Neural cell (in vitro differentiated cells): ENCODE data around the gene LPCAT1. TPM values are rescaled to one million over a fixed set of nuclear protein-coding genes. Genes with fewer than 3 reads are reported as not detected.

Source experiments
- H2AFZ ChIP-seq: fragments of 200-600, 300-800 bp; sonication (generic), shearing (Covaris generic); 2 replicates; pipeline ENCODE4 v1.6.0; 2014; ENCODE audit warnings: low read depth, mild to moderate bottlenecking, antibody characterized with exemption, low read length, moderate library complexity
- H3F3A ChIP-seq: fragments of 200-600 bp; shearing (Covaris generic); 2 replicates; pipeline ENCODE4 v1.6.1; 2016; ENCODE audit warnings: mild to moderate bottlenecking, moderate library complexity, mixed read lengths, antibody characterized with exemption, low read length; ENCODE audit not compliant: insufficient read depth, poor library complexity, severe bottlenecking
- H3K27ac ChIP-seq: fragments of 200-600, 300-800 bp; sonication (generic), shearing (Covaris generic); 2 replicates; pipeline ENCODE4 v1.5.1; 2014; ENCODE audit warnings: mild to moderate bottlenecking, low read length, moderate library complexity
- H3K27me3 ChIP-seq: fragments of 300-800, 200-600 bp; sonication (generic), shearing (Covaris generic); 2 replicates; pipeline ENCODE4 v1.6.0; 2014; ENCODE audit warnings: mild to moderate bottlenecking, low read depth, low read length, moderate library complexity; ENCODE audit not compliant: insufficient read depth
- H3K36me3 ChIP-seq: fragments of 300-800, 200-600 bp; sonication (generic), shearing (Covaris generic); 2 replicates; pipeline ENCODE4 v1.5.1; 2014; ENCODE audit warnings: mild to moderate bottlenecking, antibody characterized with exemption, low read length, moderate library complexity; ENCODE audit not compliant: insufficient read depth
- H3K4me2 ChIP-seq: fragments of 300-800, 200-600 bp; sonication (generic), shearing (Covaris generic); 2 replicates; pipeline ENCODE4 v1.6.0; 2014; ENCODE audit warnings: mild to moderate bottlenecking, low read length
- H3K4me3 ChIP-seq: fragments of 300-800, 200-600 bp; sonication (generic), shearing (Covaris generic); 2 replicates; pipeline ENCODE4 v1.5.1; 2014; ENCODE audit warnings: mild to moderate bottlenecking, low read length, moderate library complexity
- H3K79me2 ChIP-seq: fragments of 200-600 bp; shearing (Covaris generic); replicated peaks from 2 replicates; pipeline ENCODE4 v1.6.0; 2014; ENCODE audit warnings: mild to moderate bottlenecking, low read length, moderate library complexity; ENCODE audit not compliant: insufficient read depth
- H3K9ac ChIP-seq: fragments of 300-800, 200-600 bp; sonication (generic), shearing (Covaris generic); 2 replicates; pipeline ENCODE4 v1.6.1; 2016; ENCODE audit warnings: mild to moderate bottlenecking, low read length, mixed read lengths
- H3K9me2 ChIP-seq: fragments of 200-600 bp; shearing (Covaris generic); 2 replicates; pipeline ENCODE4 v1.6.1; 2016; ENCODE audit warnings: mild to moderate bottlenecking, low read length, mixed read lengths; ENCODE audit not compliant: insufficient read depth
- H3K9me3 ChIP-seq: fragments of 200-600, 300-800 bp; sonication (generic), shearing (Covaris generic); 2 replicates; pipeline ENCODE4 v1.6.1; 2016; ENCODE audit warnings: mild to moderate bottlenecking, mixed run types, low read length, moderate library complexity, mixed read lengths
- H4K20me1 ChIP-seq: fragments of 200-600 bp; shearing (Covaris generic); 2 replicates; pipeline ENCODE4 v1.6.1; 2016; ENCODE audit warnings: mild to moderate bottlenecking, mixed run types; ENCODE audit not compliant: insufficient read depth
- CTCF ChIP-seq: fragments of 450-650 bp; IDR thresholded peaks from 2 replicates; pipeline ENCODE4 v1.5.1; 2014; ENCODE audit warnings: antibody characterized with exemption, mild to moderate bottlenecking, moderate library complexity; ENCODE audit not compliant: poor library complexity, severe bottlenecking
- EP300 ChIP-seq: fragments of 450-650 bp; conservative IDR thresholded peaks from 2 replicates; pipeline ENCODE4 v1.6.1; 2014; ENCODE audit warnings: antibody characterized with exemption, mild to moderate bottlenecking, moderate library complexity; ENCODE audit not compliant: poor library complexity, severe bottlenecking
- EZH2 ChIP-seq: fragments of 200-600, 300-800 bp; shearing (Covaris generic), sonication (generic); IDR thresholded peaks from 2 replicates; pipeline ENCODE4 v1.6.1; 2014; ENCODE audit warnings: antibody characterized with exemption, low read length, borderline replicate concordance, mild to moderate bottlenecking; ENCODE audit not compliant: insufficient read depth, poor library complexity, severe bottlenecking
- MXI1 ChIP-seq: fragments of 450-650 bp; conservative IDR thresholded peaks from 2 replicates; pipeline ENCODE4 v1.6.1; 2014; ENCODE audit warnings: antibody characterized with exemption, mild to moderate bottlenecking; ENCODE audit not compliant: poor library complexity, severe bottlenecking
- POLR2AphosphoS5 ChIP-seq: IDR thresholded peaks from 2 replicates; pipeline ENCODE4 v1.6.1; 2012
- RAD21 ChIP-seq: fragments of 450-650 bp; conservative IDR thresholded peaks from 2 replicates; pipeline ENCODE4 v1.6.1; 2014; ENCODE audit warnings: antibody characterized with exemption, mild to moderate bottlenecking, moderate library complexity
- REST ChIP-seq: IDR thresholded peaks from 2 replicates; pipeline ENCODE4 v1.6.1; 2012; ENCODE audit warnings: borderline replicate concordance
- polyA plus RNA-seq: library from polyadenylated mRNA; depleted of rRNA; stranded (reverse); fragments of >200 nt; gene quantifications from 2 replicates; pipeline ENCODE4 v1.2.3, GENCODE V29; 2014

LPCAT1 gene
- polyA plus RNA-seq, 1 donor from 2014 or later, result 61.8 TPM

- H3K27me3 ChIP-seq, result peaks cover 62% of the 10 kb centered on the region
- no peak overlapping the region for H3K4me2 ChIP-seq
- no peaks in the 10 kb centered on the region for H3K36me3 ChIP-seq
- H3F3A ChIP-seq, result no peaks in the 10 kb centered on the region
- H3K9me3 ChIP-seq, result no peaks in the 10 kb centered on the region
- H3K79me2 ChIP-seq, result no peaks in the 10 kb centered on the region
- no peaks in the 10 kb centered on the region for H3K9me2 ChIP-seq
- H3K9ac ChIP-seq, result no peak overlapping the region
- H2AFZ ChIP-seq, result no peak overlapping the region
- no peaks in the 10 kb centered on the region for H4K20me1 ChIP-seq
- no peak overlapping the region for H3K27ac ChIP-seq
- no peak for TF ChIP-seq MXI1
- no peak overlapping the region for H3K4me3 ChIP-seq
Measured at GRCh38 chr5:1442222-1443145, 81.3 kb downstream of the LPCAT1 start.

GRCh38 chr5:1441166-1441865 lies 82.4 kb downstream of the LPCAT1 start:
- Histone ChIP-seq H3K4me3 (no peak overlapping the region), H4K20me1 (no peaks in the 10 kb centered on the region), H3K79me2 (no peaks in the 10 kb centered on the region), H3K9ac (no peak overlapping the region), H3F3A (no peaks in the 10 kb centered on the region), H3K9me2 (no peaks in the 10 kb centered on the region), H3K9me3 (no peaks in the 10 kb centered on the region), H3K4me2 (no peak overlapping the region), H3K27ac (no peak overlapping the region), H3K36me3 (no peaks in the 10 kb centered on the region), H3K27me3 (peaks cover 50% of the 10 kb centered on the region), H2AFZ (no peak overlapping the region)
- TF ChIP-seq EZH2, result no peak
- TF ChIP-seq EP300, result no peak
- TF ChIP-seq POLR2AphosphoS5, result no peak
- TF ChIP-seq RAD21, result no peak

GRCh38 chr5:1440098-1440493 lies 83.7 kb downstream of the LPCAT1 start:
- Histone ChIP-seq H3K27ac (no peak overlapping the region), H3F3A (no peaks in the 10 kb centered on the region), H3K4me2 (no peak overlapping the region), H3K79me2 (no peaks in the 10 kb centered on the region), H4K20me1 (no peaks in the 10 kb centered on the region), H3K27me3 (peaks cover 38% of the 10 kb centered on the region), H3K4me3 (no peak overlapping the region), H2AFZ (no peak overlapping the region), H3K9me2 (no peaks in the 10 kb centered on the region), H3K9me3 (no peaks in the 10 kb centered on the region), H3K9ac (no peak overlapping the region), H3K36me3 (no peaks in the 10 kb centered on the region)
- no peak for TF ChIP-seq MXI1
- no peak for TF ChIP-seq CTCF
- no peak for TF ChIP-seq POLR2AphosphoS5
- TF ChIP-seq EZH2, result no peak
- no peak for TF ChIP-seq REST
